DMS153 (cell line): ENCODE results near the gene RPTOR.
A peak's percentile ranks its signal among the peaks of the same experiment; 100 is the strongest.

Experiments
- DNase-seq: peaks from one replicate; lab custom pipeline; 2025; lab: John Stamatoyannopoulos, UW

Gene RPTOR

GRCh38 chr17:80929449-80929848, 384.8 kb downstream of the RPTOR start:
- no peak for DNase-seq

- no peak for DNase-seq
These were observed 386.0 kb downstream of the RPTOR start for GRCh38 chr17:80930335-80931279.

GRCh38 chr17:80931421-80932265, 387.0 kb downstream of the RPTOR start:
- peak; percentile 30 for DNase-seq

- DNase-seq, result no peak
These were observed 390.9 kb downstream of the RPTOR start for GRCh38 chr17:80935526-80935925.

GRCh38 chr17:80936218-80936617, 391.6 kb downstream of the RPTOR start:
- no peak for DNase-seq

- DNase-seq, result no peak
These were observed 392.1 kb downstream of the RPTOR start for GRCh38 chr17:80936723-80937122.

- no peak for DNase-seq
These were observed 393.1 kb downstream of the RPTOR start for GRCh38 chr17:80937462-80938381.

- no peak for DNase-seq
These were observed 393.9 kb downstream of the RPTOR start for GRCh38 chr17:80938556-80938955.

GRCh38 chr17:80939151-80940145, 394.8 kb downstream of the RPTOR start:
- no peak for DNase-seq

GRCh38 chr17:80940171-80941123, 395.8 kb downstream of the RPTOR start:
- DNase-seq, result no peak

- DNase-seq, result no peak
These were observed 396.5 kb downstream of the RPTOR start for GRCh38 chr17:80941171-80941570.

- no peak for DNase-seq
These were observed 397.2 kb downstream of the RPTOR start for GRCh38 chr17:80941743-80942422.

- DNase-seq, result no peak
These were observed 398.0 kb downstream of the RPTOR start for GRCh38 chr17:80942423-80943345.

GRCh38 chr17:80943346-80944145, 398.9 kb downstream of the RPTOR start:
- no peak for DNase-seq

GRCh38 chr17:80944326-80944725, 399.7 kb downstream of the RPTOR start:
- no peak for DNase-seq

- no peak for DNase-seq
These were observed 401.1 kb downstream of the RPTOR start for GRCh38 chr17:80945736-80946135.

- DNase-seq, result no peak
These were observed 401.8 kb downstream of the RPTOR start for GRCh38 chr17:80946449-80946848.
